GM12878 (cell line): Measurements from ENCODE around the gene SLC25A29. TPM values are rescaled to one million over a fixed set of nuclear protein-coding genes. Genes with fewer than 3 reads are reported as not detected.

Experiments
- ATAC-seq: fragments of 200-7000 bp; cut with Tn5 transposase; 3 replicates; pipeline ENCODE4 v1.9.1; 2020; ENCODE audit warnings: mild to moderate bottlenecking, moderate library complexity
- BruUV-seq: library from RNA; stranded (reverse); fragments of 400-500 nt; replicated peaks from 2 replicates; lab custom pipeline; 2021; lab: Mats Ljungman, UMichigan
- CTCF ChIA-PET: fragments of 300-600 bp; sonication (Branson Sonifier 250); formaldehyde crosslinking; extraction: SDS; loops from one replicate; lab custom pipeline; 2021; ENCODE audit warnings: inconsistent platforms; lab: Yijun Ruan, JAX
- POLR2A ChIA-PET: fragments of 350-600 bp; formaldehyde crosslinking; extraction: SDS; loops from one replicate; lab custom pipeline; 2021; ENCODE audit warnings: inconsistent platforms; lab: Charles Lee
- RAD21 ChIA-PET: fragments of 300-600 bp; sonication (Branson Sonifier 250); formaldehyde crosslinking; loops from one replicate; lab custom pipeline; 2023; ENCODE audit warnings: antibody characterized with exemption; ENCODE audit not compliant: unreplicated experiment; lab: Charles Lee
- SMC1A ChIA-PET: fragments of 300-600 bp; sonication (Branson Sonifier 250); formaldehyde crosslinking; loops from one replicate; lab custom pipeline; 2023; ENCODE audit not compliant: unreplicated experiment, uncharacterized antibody; lab: Charles Lee
- DNase-seq: peaks from one replicate; pipeline ENCODE4 v3.0.0-alpha.2; 2011; ENCODE audit warnings: low read depth, low spot score
- FAIRE-seq: peaks from 3 replicates; lab custom pipeline; 2011; peaks lifted over from hg19 to GRCh38; lab: Jason Lieb, UNC
- H2AFZ ChIP-seq: 2 replicates; pipeline ENCODE4 v1.6.0; 2011; ENCODE audit warnings: low read depth, low read length, control low read depth; ENCODE audit not compliant: control insufficient read depth
- H3K27ac ChIP-seq: 2 replicates; pipeline ENCODE4 v1.5.1; 2011; ENCODE audit warnings: control low read depth; ENCODE audit not compliant: control insufficient read depth, insufficient read depth
- H3K27me3 ChIP-seq, 2 experiments: replicated peaks in 1 of 2; 2 replicates each; pipeline versions ENCODE4 v1.6.0 to v1.6.1; 2011; ENCODE audit warnings: low read length in 1 of 2; ENCODE audit not compliant: control insufficient read depth in 2 of 2, insufficient read depth in 2 of 2
- H3K36me3 ChIP-seq, 2 experiments: 2 replicates each; pipeline ENCODE4 v1.5.1; 2011; ENCODE audit warnings: low read length in 1 of 2; ENCODE audit not compliant: control insufficient read depth in 2 of 2, insufficient read depth in 2 of 2
- H3K4me1 ChIP-seq: 2 replicates; pipeline ENCODE4 v1.6.1; 2011; ENCODE audit warnings: mild to moderate bottlenecking, low read length, moderate library complexity, mixed read lengths; ENCODE audit not compliant: control insufficient read depth, insufficient read depth
- H3K4me2 ChIP-seq: 2 replicates; pipeline ENCODE4 v1.6.0; 2011; ENCODE audit warnings: control low read depth; ENCODE audit not compliant: control insufficient read depth, insufficient read depth
- H3K4me3 ChIP-seq: fragments of 200-600 bp; sonication (generic); 2 replicates; pipeline ENCODE4 v1.5.1; 2016
- H3K79me2 ChIP-seq: 2 replicates; pipeline ENCODE4 v1.6.0; 2011; ENCODE audit warnings: low read length; ENCODE audit not compliant: control insufficient read depth, insufficient read depth
- H3K9ac ChIP-seq: 2 replicates; pipeline ENCODE4 v1.8.0; 2011; ENCODE audit warnings: low read length, control low read depth, mixed read lengths; ENCODE audit not compliant: control insufficient read depth, insufficient read depth
- H3K9me3 ChIP-seq: replicated peaks from 3 replicates; pipeline ENCODE4 v1.5.1; 2011; ENCODE audit warnings: mild to moderate bottlenecking, low read length; ENCODE audit not compliant: control insufficient read depth, insufficient read depth
- H4K20me1 ChIP-seq: 2 replicates; pipeline ENCODE4 v1.6.0; 2011; ENCODE audit not compliant: control insufficient read depth, insufficient read depth
- BHLHE40 ChIP-seq, 2 experiments: fragments of 450-650 bp in 1 of 2; IDR thresholded peaks; 2 replicates each; pipeline ENCODE4 v1.6.1; 2011 to 2017; ENCODE audit warnings: low read depth in 2 of 2, borderline replicate concordance in 1 of 2, improper control_type of control experiment in 1 of 2, low read length in 1 of 2, mild to moderate bottlenecking in 1 of 2
- HDGF ChIP-seq: fragments of 450-650 bp; IDR thresholded peaks from 2 replicates; pipeline ENCODE4 v1.6.1; 2016; ENCODE audit warnings: antibody characterized with exemption
- IKZF1 ChIP-seq: fragments of 450-650 bp; conservative IDR thresholded peaks from 2 replicates; pipeline ENCODE4 v1.6.1; 2017; ENCODE audit warnings: antibody characterized with exemption, mild to moderate bottlenecking
- MYB ChIP-seq: fragments of 150-350 bp; IDR thresholded peaks from 2 replicates; pipeline ENCODE4 v1.6.1; 2014; ENCODE audit warnings: mild to moderate bottlenecking, low read depth, low read length, borderline replicate concordance
- NFYB ChIP-seq: IDR thresholded peaks from 2 replicates; pipeline ENCODE4 v1.6.1; 2011; ENCODE audit warnings: low read depth, mild to moderate bottlenecking, low read length, improper control_type of control experiment, moderate library complexity; ENCODE audit not compliant: insufficient read depth
- NR2F1 ChIP-seq: fragments of 450-650 bp; conservative IDR thresholded peaks from 2 replicates; pipeline ENCODE4 v1.6.1; 2017; ENCODE audit warnings: mild to moderate bottlenecking
- RAD21 ChIP-seq: IDR thresholded peaks from 2 replicates; pipeline ENCODE4 v1.6.1; 2011; ENCODE audit warnings: mild to moderate bottlenecking, low read depth, low read length, moderate library complexity; ENCODE audit not compliant: insufficient read depth
- SMC3 ChIP-seq: IDR thresholded peaks from 2 replicates; pipeline ENCODE4 v1.6.1; 2011; ENCODE audit warnings: low read length, improper control_type of control experiment, borderline replicate concordance
- SUPT20H ChIP-seq: IDR thresholded peaks from 2 replicates; pipeline ENCODE4 v1.6.1; 2011; ENCODE audit warnings: low read depth, mild to moderate bottlenecking, low read length, moderate library complexity, borderline replicate concordance; ENCODE audit not compliant: control insufficient read depth
- YY1 ChIP-seq: IDR thresholded peaks from 2 replicates; pipeline ENCODE4 v1.6.1; 2011; ENCODE audit warnings: low read depth, mild to moderate bottlenecking, low read length
- WGBS: methylation state at CpG from one replicate; pipeline ENCODE4 v1.1.6; 2016; ENCODE audit warnings: low lambda C conversion rate; ENCODE audit not compliant: insufficient replicate concordance, insufficient coverage; ENCODE audit errors: missing lambda C conversion rate; 5-methylcytosine and 5-hydroxymethylcytosine counted together
- in situ Hi-C: fragments of 300-500 bp; cut with MboI; formaldehyde crosslinking; loops from 9 replicates; pipeline ENCODE4 v1.14.3; 2018; ENCODE audit warnings: mixed read lengths
- intact Hi-C: fragments of 100-400 bp; cut with micrococcal nuclease; formaldehyde crosslinking; loops from one replicate; pipeline ENCODE4 v1.14.2; 2022; ENCODE audit not compliant: unreplicated experiment
- polyA plus RNA-seq, 11 experiments: library from polyadenylated mRNA; depleted of rRNA in 4 of 11; unstranded in 6 of 11; stranded (reverse) in 5 of 11; fragments of >200 nt; fragmentation: Nextera tagmentation in 4 of 11; fragmentation: Illumina TruSeq in 1 of 11; extraction: Ambion mirVana in 4 of 11; extraction: Trizol in 1 of 11; gene quantifications; 1 replicate in 1 of 11; 2 replicates in 10 of 11; pipeline versions ENCODE4 v1.2.1 to v1.2.3, GENCODE V29; 2011 to 2016; ENCODE audit warnings: inconsistent platforms in 2 of 11, missing spikeins in 2 of 11, low read depth in 1 of 11
- total RNA-seq, 4 experiments: library from RNA; depleted of rRNA in 3 of 4; stranded (reverse); fragments of >200 nt in 3 of 4; fragmentation: Illumina TruSeq in 1 of 4; extraction: Trizol in 1 of 4; gene quantifications; 2 replicates each; pipeline versions ENCODE4 v1.2.1 to v1.2.3, GENCODE V29; 2013 to 2021
- TF ChIP-seq, protein P1 (sequence below): IDR thresholded peaks from 2 replicates; pipeline ENCODE4 v1.6.1; 2011; ENCODE audit warnings: borderline replicate concordance, low read depth, mild to moderate bottlenecking, moderate library complexity, mixed read lengths, low read length; ENCODE audit not compliant: insufficient read depth; ENCODE audit errors: extremely low read length

SLC25A29 gene
- total and polyA plus RNA-seq, 10 of the 15 experiments (the other 5 are each of a cell fraction or from before 2014, with no cell fraction given), result 0.42 to 13.3 (median 4.0) TPM; not detected in 1

DNA sequence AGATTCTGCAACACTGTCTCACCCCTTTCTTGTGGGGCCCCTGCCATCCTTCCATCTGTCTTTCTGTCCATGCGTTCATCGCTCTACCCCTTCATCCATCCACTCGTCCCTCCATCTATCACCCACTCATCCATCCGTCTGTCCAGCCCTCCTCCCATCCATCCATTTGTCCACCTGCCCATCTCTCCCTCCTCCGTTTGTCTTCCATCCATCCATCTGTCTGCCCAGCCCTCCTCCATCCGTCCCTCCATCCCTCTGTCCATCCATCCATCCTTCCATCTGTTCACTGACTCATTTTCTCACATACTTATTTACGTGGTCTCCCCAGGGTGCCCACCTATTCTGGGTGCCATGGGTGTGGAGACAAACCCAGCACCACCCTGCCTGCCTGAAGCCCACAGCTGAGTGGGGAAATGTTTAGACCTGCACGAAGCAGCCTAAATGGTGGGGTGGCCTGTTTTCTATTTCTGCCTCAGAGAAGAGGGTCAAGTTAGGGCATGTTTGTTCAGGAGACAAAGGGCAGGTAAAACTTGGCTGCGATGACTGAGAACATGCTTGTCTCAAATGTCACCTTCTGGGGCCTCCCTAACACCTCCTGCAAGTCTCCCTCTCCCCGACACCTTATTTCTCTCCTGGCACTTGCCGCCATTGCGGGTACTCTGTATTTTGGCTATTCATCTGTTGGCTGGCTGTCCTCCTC lies 14.1 kb upstream of the SLC25A29 start:
- Histone ChIP-seq H4K20me1 (no peaks in the 10 kb centered on the region), H2AFZ (no peak overlapping the region), H3K79me2 (no peaks in the 10 kb centered on the region), H3K9me3 (no peaks in the 10 kb centered on the region), H3K4me1 (peaks cover 10% of the 10 kb centered on the region), H3K9ac (no peak overlapping the region), H3K36me3 (no peaks in the 10 kb centered on the region), H3K4me3 (no peak overlapping the region), H3K27me3 (no peaks in the 10 kb centered on the region), H3K4me2 (no peak overlapping the region), H3K27ac (no peak overlapping the region)
- SMC1A ChIA-PET, result no interaction called here
- ATAC-seq, result no peak
- RAD21 ChIA-PET, result no interaction called here
- BruUV-seq, result no TSS peak
- in situ Hi-C loops (no loop called here), intact Hi-C loops (no loop called here)
- TF ChIP-seq SUPT20H (no peak), HDGF (0 out of 2 replicates have a peak, but pooled peaks have one; percentile 29)
- no peak for DNase-seq
- POLR2A ChIA-PET, result no interaction called here
- no peak for FAIRE-seq
- 62% methylated on average over 12 of the region's 12 CpGs for WGBS
- CTCF ChIA-PET, result no interaction called here

DNA sequence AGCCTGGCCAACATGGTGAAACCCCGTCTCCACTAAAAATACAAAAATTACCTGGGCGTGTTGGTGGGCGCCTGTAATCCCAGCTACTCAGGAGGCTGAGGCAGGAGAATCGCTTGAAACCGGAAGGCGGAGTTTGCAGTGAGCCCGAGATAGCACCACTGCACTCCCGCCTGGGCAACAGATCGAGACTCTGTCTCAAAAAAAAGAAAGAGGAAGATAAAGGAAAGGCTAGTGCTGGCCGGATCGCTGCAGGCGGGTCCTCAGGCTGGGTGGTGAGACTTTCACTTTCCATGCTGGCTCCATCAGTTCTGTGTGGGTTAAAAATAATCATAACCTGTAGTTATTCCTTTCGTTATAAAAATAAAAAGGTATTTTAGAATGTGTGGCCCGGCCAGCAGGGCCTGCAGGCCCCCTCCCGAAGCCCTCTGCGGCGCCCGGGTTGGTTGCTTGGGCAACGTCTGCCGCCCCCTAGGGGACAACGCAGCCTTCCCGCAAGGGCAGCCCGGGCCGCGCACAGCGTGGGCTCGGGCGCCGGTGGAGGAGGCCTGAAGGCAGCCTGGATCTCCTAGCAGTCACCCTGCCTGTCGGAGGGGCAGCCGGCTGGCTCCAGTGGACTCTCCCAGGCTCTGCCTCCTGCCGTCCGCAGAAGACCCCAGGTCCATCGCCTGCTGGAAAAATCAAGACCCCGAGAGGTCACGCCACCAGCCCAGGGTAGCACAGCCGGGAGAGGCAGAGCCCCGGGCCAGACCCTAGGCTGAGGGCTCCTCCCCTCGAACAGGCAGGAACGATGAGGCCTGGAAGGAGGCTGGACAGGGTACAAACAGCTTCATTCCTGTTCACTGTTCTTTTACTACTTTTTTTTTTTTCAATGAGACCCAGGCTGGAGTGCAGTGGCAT lies 11.9 kb upstream of the SLC25A29 start:
- H3K9ac ChIP-seq, result peak overlapping the region; percentile 53; the same call in 1 of the 2 replicates
- no peak for DNase-seq
- in situ Hi-C loops, result no loop called here
- whole genome bisulfite sequencing, result 25% methylated on average over 40 of the region's 40 CpGs
- H4K20me1 ChIP-seq, result no peaks in the 10 kb centered on the region
- no peak overlapping the region for H3K27ac ChIP-seq
- no peaks in the 10 kb centered on the region for H3K27me3 ChIP-seq
- peak overlapping the region; percentile 86 for H2AFZ ChIP-seq
- no peak for FAIRE-seq
- ATAC-seq, result peak; percentile 98
- BruUV-seq, result no TSS peak
- intact Hi-C loops, result no loop called here
- no peaks in the 10 kb centered on the region for H3K36me3 ChIP-seq
- 0 out of 2 replicates have a peak overlapping the region, but pooled peaks have one; percentile 38 for H3K4me3 ChIP-seq
- H3K4me1 ChIP-seq, result peaks cover 10% of the 10 kb centered on the region
- SMC1A ChIA-PET, result interaction anchor here (0.9 kb wide), 1 partner anchor 23 kb away, joined by 3 read pairs; no protein-coding TSS in a partner anchor
- no peaks in the 10 kb centered on the region for H3K79me2 ChIP-seq
- POLR2A ChIA-PET, result no interaction called here
- H3K4me2 ChIP-seq, result peak overlapping the region; percentile 75
- RAD21 ChIA-PET, result no interaction called here
- no peaks in the 10 kb centered on the region for H3K9me3 ChIP-seq
- CTCF ChIA-PET, result interaction anchor here (0.7 to 1.3 kb wide), 5 partner anchors 9 to 57 kb away, joined by 3 read pairs; a partner anchor contains a TSS
- TF ChIP-seq YY1, result 0 out of 2 replicates have a peak, but pooled peaks have one; percentile 40
- TF ChIP-seq BHLHE40 (IDR thresholded peaks at IDR 0.05; ENCODE audit: borderline replicate concordance in 1 of 2, low read depth in 2 of 2, low read length in 1 of 2), result peak in 1 of 2 experiments; percentile 25; a peak in 1 of 4 replicates
- TF ChIP-seq NR2F1, result peak; percentile 40; the same call in 1 of the 2 replicates
- no peak for TF ChIP-seq MYB
- peak; percentile 42; the same call in 1 of the 2 replicates for TF ChIP-seq SMC3
- TF ChIP-seq NFYB, result no peak
- TF ChIP-seq RAD21, result peak; percentile 52
- TF ChIP-seq, protein P1, sequence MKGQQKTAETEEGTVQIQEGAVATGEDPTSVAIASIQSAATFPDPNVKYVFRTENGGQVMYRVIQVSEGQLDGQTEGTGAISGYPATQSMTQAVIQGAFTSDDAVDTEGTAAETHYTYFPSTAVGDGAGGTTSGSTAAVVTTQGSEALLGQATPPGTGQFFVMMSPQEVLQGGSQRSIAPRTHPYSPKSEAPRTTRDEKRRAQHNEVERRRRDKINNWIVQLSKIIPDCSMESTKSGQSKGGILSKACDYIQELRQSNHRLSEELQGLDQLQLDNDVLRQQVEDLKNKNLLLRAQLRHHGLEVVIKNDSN, result no peak
- peak; percentile 49 for TF ChIP-seq IKZF1
